Large intestine (tissue), 3 donors: ENCODE results near the gene OCA2. TPM values are rescaled to one million over a fixed set of nuclear protein-coding genes. Genes with fewer than 3 reads are reported as not detected.

Source experiments
- DNase-seq, 2 donors: peaks; one replicate each; pipeline versions ENCODE4 v3.0.0 to v3.0.0-alpha.2; 2013
- H3K27ac ChIP-seq: one replicate; pipeline ENCODE4 v1.5.1; 2013; ENCODE audit warnings: low read length
- H3K27me3 ChIP-seq: 2 replicates; pipeline ENCODE4 v1.6.1; 2013; ENCODE audit warnings: low read length; ENCODE audit not compliant: control insufficient read depth, insufficient read depth
- H3K36me3 ChIP-seq: 2 replicates; pipeline ENCODE4 v1.6.1; 2013; ENCODE audit warnings: low read length; ENCODE audit not compliant: control insufficient read depth, insufficient read depth
- H3K4me1 ChIP-seq: one replicate; pipeline ENCODE4 v1.6.1; 2013; ENCODE audit warnings: low read length; ENCODE audit not compliant: control insufficient read depth, insufficient read depth
- H3K4me3 ChIP-seq: one replicate; pipeline ENCODE4 v1.5.1; 2013; ENCODE audit warnings: low read length
- H3K9me3 ChIP-seq: one replicate; pipeline ENCODE4 v1.6.1; 2013; ENCODE audit warnings: mild to moderate bottlenecking, low read depth, low read length, moderate library complexity; ENCODE audit not compliant: control insufficient read depth
- WGBS: methylation state at CpG from one replicate; pipeline ENCODE4 v1.1.5; 2013; ENCODE audit warnings: low lambda C conversion rate; ENCODE audit not compliant: insufficient coverage; 5-methylcytosine and 5-hydroxymethylcytosine counted together
- polyA plus RNA-seq: library from polyadenylated mRNA; unstranded; fragments of 120-200 nt; gene quantifications from one replicate; pipeline ENCODE4 v1.2.1, GENCODE V29; 2013

The OCA2 gene
- polyA plus RNA-seq, 1 donor, result 6.5 TPM

- Histone ChIP-seq H3K27me3 (no peaks in the 10 kb centered on the region), H3K36me3 (no peaks in the 10 kb centered on the region), H3K27ac (no peak overlapping the region), H3K4me3 (no peak overlapping the region), H3K9me3 (peaks cover 2% of the 10 kb centered on the region), H3K4me1 (peaks cover 8% of the 10 kb centered on the region)
- no peak for DNase-seq
- no CpG with 5 or more reads among the region's 19 CpGs for WGBS
Measured at GRCh38 chr15:28023933-28024888, 74.9 kb downstream of the OCA2 start.

DNA sequence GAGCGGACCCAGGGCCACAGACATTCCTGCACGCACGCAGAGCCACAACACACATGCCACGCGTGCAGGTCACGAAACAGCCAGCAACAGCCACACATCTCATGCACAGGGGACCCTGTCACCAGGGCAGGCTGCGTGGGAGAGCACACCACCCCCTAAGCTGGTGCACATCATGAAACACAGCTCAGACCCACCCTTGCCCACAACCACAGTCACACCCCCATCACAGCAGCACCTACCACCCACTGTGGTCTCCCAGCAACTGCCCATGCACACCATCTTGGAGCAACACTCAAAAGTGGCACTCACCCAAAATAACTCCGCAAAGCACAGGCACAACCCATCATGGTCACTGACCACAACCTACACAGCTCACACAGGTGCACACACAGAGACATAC lies 75.7 kb downstream of the OCA2 start:
- H3K4me1 ChIP-seq, result peaks cover 8% of the 10 kb centered on the region

DNA sequence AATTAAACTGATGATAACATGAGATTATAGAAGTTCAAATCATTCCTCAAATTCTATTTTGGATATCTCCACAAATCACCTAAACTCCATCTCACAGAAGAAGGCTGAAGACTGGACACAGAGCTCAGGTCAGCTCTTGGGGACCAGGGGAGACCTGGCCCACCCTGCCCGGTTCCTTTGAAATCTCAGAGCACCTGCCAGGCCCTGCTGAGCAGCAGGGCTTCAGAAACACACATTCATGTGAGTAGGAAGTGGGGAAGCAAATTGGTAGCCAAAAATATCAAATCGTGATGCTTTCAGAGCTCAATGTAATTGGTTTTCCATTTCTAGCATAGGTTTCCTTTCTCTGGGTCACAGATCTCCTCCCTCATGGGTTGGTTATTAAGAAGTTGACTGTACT lies 76.2 kb downstream of the OCA2 start:
- no peak for DNase-seq
- H3K9me3 ChIP-seq, result peaks cover 2% of the 10 kb centered on the region
- H3K36me3 ChIP-seq, result no peaks in the 10 kb centered on the region
- no CpG with 5 or more reads among the region's 2 CpGs for WGBS
- peaks cover 8% of the 10 kb centered on the region for H3K4me1 ChIP-seq
- H3K4me3 ChIP-seq, result no peak overlapping the region
- H3K27me3 ChIP-seq, result no peaks in the 10 kb centered on the region
- H3K27ac ChIP-seq, result no peak overlapping the region

More for the DNA sequence above, 75.7 kb downstream of the OCA2 start:
- no peak overlapping the region for H3K27ac ChIP-seq
- no peak for DNase-seq
- H3K36me3 ChIP-seq, result no peaks in the 10 kb centered on the region
- no CpG with 5 or more reads among the region's 8 CpGs for WGBS
- no peaks in the 10 kb centered on the region for H3K27me3 ChIP-seq
- peaks cover 2% of the 10 kb centered on the region for H3K9me3 ChIP-seq
- H3K4me3 ChIP-seq, result no peak overlapping the region

- no peak for DNase-seq
- WGBS, result 88% methylated on average over 1 of the region's 13 CpGs
- H3K4me1 ChIP-seq, result peaks cover 12% of the 10 kb centered on the region
- no peak overlapping the region for H3K4me3 ChIP-seq
- H3K27ac ChIP-seq, result no peak overlapping the region
- H3K9me3 ChIP-seq, result peaks cover 2% of the 10 kb centered on the region
- no peaks in the 10 kb centered on the region for H3K36me3 ChIP-seq
- H3K27me3 ChIP-seq, result no peaks in the 10 kb centered on the region
Measured at GRCh38 chr15:28022181-28022580, 76.9 kb downstream of the OCA2 start.

DNA sequence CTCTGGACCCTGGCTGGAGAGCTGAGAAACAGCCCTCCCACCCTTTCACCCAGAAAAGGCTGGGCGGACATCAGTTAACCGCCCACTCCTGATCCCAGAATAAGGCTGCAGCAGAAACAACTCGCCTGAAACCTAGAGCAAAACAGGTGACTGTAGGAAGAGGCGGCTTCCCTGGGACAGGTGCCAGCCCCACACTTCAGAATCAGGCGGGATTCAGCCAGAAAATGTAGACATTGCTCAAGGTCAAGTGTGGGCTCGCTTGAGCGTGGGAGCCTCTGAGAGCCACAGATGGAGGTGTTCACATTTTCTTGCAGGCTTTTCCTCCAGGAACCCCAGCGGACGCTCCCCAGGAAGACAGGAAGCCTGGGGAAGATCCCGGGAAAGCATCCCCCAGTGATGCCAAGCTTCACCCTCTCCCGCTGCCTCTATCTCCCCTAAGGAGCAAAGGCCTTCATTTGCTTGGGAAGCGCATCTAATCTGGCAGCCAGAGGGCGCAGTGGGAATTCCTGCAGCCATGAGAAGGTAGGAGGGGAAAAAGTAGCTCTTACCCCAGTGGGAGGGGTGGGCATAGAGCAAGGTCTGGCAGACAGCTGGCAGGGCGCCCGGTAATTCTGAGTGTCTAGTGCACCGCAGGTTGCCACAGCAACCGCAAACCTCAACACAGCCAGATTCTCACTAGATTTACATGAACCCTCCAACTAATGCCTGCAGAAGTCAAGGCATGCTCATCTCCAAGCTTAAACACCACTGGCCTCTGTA lies 77.7 kb downstream of the OCA2 start:
- H3K27ac ChIP-seq, result no peak overlapping the region
- WGBS, result no CpG with 5 or more reads among the region's 17 CpGs
- no peaks in the 10 kb centered on the region for H3K27me3 ChIP-seq

GRCh38 chr15:28020644-28021043 lies 78.5 kb downstream of the OCA2 start:
- H3K9me3 ChIP-seq, result no peaks in the 10 kb centered on the region
- H3K4me1 ChIP-seq, result peaks cover 14% of the 10 kb centered on the region
- no CpG with 5 or more reads among the region's 6 CpGs for WGBS
- no peak for DNase-seq
- no peak overlapping the region for H3K4me3 ChIP-seq
- no peaks in the 10 kb centered on the region for H3K36me3 ChIP-seq
- no peak overlapping the region for H3K27ac ChIP-seq
- no peaks in the 10 kb centered on the region for H3K27me3 ChIP-seq

More for the DNA sequence above, 77.7 kb downstream of the OCA2 start:
- Histone ChIP-seq H3K4me3 (no peak overlapping the region), H3K36me3 (no peaks in the 10 kb centered on the region), H3K4me1 (peaks cover 14% of the 10 kb centered on the region), H3K9me3 (no peaks in the 10 kb centered on the region)
- peak; percentile 65 to 84 for DNase-seq

GRCh38 chr15:28019594-28020309 lies 79.4 kb downstream of the OCA2 start:
- Histone ChIP-seq H3K27me3 (no peaks in the 10 kb centered on the region), H3K4me1 (peaks cover 14% of the 10 kb centered on the region), H3K27ac (no peak overlapping the region), H3K9me3 (no peaks in the 10 kb centered on the region), H3K4me3 (no peak overlapping the region), H3K36me3 (no peaks in the 10 kb centered on the region)
- peak in 1 of 2 donors; percentile 31 for DNase-seq
- no CpG with 5 or more reads among the region's 19 CpGs for WGBS

DNA sequence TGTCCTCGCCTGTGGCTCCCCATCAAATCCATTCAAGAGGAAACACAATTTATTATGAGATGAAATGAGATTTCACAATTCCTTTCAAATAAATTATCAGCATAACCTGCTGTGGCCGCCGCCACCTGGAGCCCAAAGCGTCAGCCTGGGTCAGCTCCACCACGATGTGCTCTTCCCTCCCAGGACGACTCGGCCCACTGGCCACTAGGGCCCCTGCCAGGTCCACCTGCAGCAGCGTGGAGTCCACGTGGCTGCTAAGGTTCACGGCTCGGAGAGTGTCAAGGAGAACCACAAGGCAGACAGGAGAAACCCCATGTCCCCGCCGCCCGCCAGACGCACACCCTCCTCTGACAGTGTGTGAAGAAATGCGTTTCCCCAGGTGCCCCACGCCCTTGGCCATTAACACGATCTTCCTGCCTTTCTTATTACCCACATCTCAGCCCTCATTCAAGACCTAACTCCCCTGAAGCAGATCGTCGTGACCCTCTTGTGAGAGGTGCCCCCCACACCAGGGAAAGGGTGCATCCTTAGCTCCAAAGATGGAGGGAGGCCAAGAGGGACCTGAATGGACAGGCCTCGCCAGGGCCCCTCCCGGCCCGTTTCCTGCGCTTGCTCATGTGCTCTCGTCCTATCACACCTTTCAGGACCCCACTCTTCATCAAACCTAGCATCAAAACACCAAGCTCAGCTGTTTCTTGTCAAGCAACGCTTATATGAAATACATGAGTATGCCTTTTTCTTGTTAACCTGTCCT lies 80.6 kb downstream of the OCA2 start:
- WGBS, result no CpG with 5 or more reads among the region's 26 CpGs
- Histone ChIP-seq H3K36me3 (no peaks in the 10 kb centered on the region), H3K27me3 (no peaks in the 10 kb centered on the region), H3K27ac (no peak overlapping the region), H3K4me1 (peaks cover 14% of the 10 kb centered on the region), H3K4me3 (no peak overlapping the region), H3K9me3 (no peaks in the 10 kb centered on the region)
- DNase-seq, result no peak

- H3K36me3 ChIP-seq, result no peaks in the 10 kb centered on the region
- peak; percentile 89 to 93 for DNase-seq
- H3K27me3 ChIP-seq, result no peaks in the 10 kb centered on the region
- no peaks in the 10 kb centered on the region for H3K9me3 ChIP-seq
- no CpG with 5 or more reads among the region's 10 CpGs for WGBS
- no peak overlapping the region for H3K4me3 ChIP-seq
- H3K27ac ChIP-seq, result no peak overlapping the region
- peaks cover 14% of the 10 kb centered on the region for H3K4me1 ChIP-seq
Measured at GRCh38 chr15:28017423-28017924, 81.6 kb downstream of the OCA2 start.
